Measurements from ENCODE around the gene SPTSSA. TPM values are rescaled to one million over a fixed set of nuclear protein-coding genes. Genes with fewer than 3 reads are reported as not detected.

Gene SPTSSA
- polyA plus RNA-seq, 5 donors, result 27.8 to 38.8 (median 34.4) TPM

- no peak for DNase-seq
These were observed 13.1 kb upstream of the SPTSSA start for GRCh38 chr14:34475163-34475562.

- no peak for DNase-seq
These were observed 12.2 kb upstream of the SPTSSA start for GRCh38 chr14:34474187-34474679.

- no peak for DNase-seq
These were observed 10.8 kb upstream of the SPTSSA start for GRCh38 chr14:34472706-34473279.

GRCh38 chr14:34470319-34470718, 8.3 kb upstream of the SPTSSA start:
- no peak for DNase-seq

- no peak for DNase-seq
These were observed 4.7 kb upstream of the SPTSSA start for GRCh38 chr14:34466691-34467090.

GRCh38 chr14:34465069-34465859, 3.2 kb upstream of the SPTSSA start:
- DNase-seq, result no peak

- DNase-seq, result no peak
These were observed 1.5 kb upstream of the SPTSSA start for GRCh38 chr14:34463598-34463961.

- DNase-seq, result peak; percentile 59
These were observed 507 bp downstream of the SPTSSA start for GRCh38 chr14:34461334-34462131.

GRCh38 chr14:34460841-34461240, 1.2 kb downstream of the SPTSSA start:
- peak in 1 of 2 donors; percentile 2 for DNase-seq

- no peak for DNase-seq
These were observed 1.7 kb downstream of the SPTSSA start for GRCh38 chr14:34460295-34460694.

- DNase-seq, result no peak
These were observed 4.9 kb downstream of the SPTSSA start for GRCh38 chr14:34457186-34457585.

GRCh38 chr14:34453226-34453625, 8.8 kb downstream of the SPTSSA start:
- DNase-seq, result no peak

GRCh38 chr14:34452258-34452822, 9.7 kb downstream of the SPTSSA start:
- DNase-seq, result no peak

- DNase-seq, result no peak
These were observed 11.1 kb downstream of the SPTSSA start for GRCh38 chr14:34450958-34451357.

- DNase-seq, result no peak
These were observed 11.5 kb downstream of the SPTSSA start for GRCh38 chr14:34450542-34450915.

- no peak for DNase-seq
These were observed 12.1 kb downstream of the SPTSSA start for GRCh38 chr14:34449819-34450541.

GRCh38 chr14:34439090-34439489, 22.9 kb downstream of the SPTSSA start:
- no peak for DNase-seq

GRCh38 chr14:34438438-34438837, 23.6 kb downstream of the SPTSSA start:
- no peak for DNase-seq

GRCh38 chr14:34437729-34438080, 24.3 kb downstream of the SPTSSA start:
- DNase-seq, result no peak

- DNase-seq, result no peak
These were observed 24.9 kb downstream of the SPTSSA start for GRCh38 chr14:34436960-34437728.

All from right lung (tissue), 5 donors.